NCI-H345 treated with DMSO at 0.1 percent for 48 hours (cell line): ENCODE data around the gene PAQR8.

Source experiments
- DNase-seq: peaks from one replicate; lab custom pipeline; 2025; ENCODE audit not compliant: unreplicated experiment; lab: John Stamatoyannopoulos, UW

The PAQR8 gene

GRCh38 chr6:52346503-52346902, 15.4 kb upstream of the PAQR8 start:
- DNase-seq: no peak

GRCh38 chr6:52347818-52348217, 14.1 kb upstream of the PAQR8 start:
- DNase-seq: no peak

GRCh38 chr6:52351879-52352238, 10.1 kb upstream of the PAQR8 start:
- no peak for DNase-seq

- peak; percentile 29 for DNase-seq
Measured at GRCh38 chr6:52352239-52353018, 9.5 kb upstream of the PAQR8 start.

GRCh38 chr6:52356017-52356416, 5.9 kb upstream of the PAQR8 start:
- DNase-seq: no peak

- DNase-seq: no peak
Measured at GRCh38 chr6:52359403-52359802, 2.5 kb upstream of the PAQR8 start.

GRCh38 chr6:52360028-52360427, 1.9 kb upstream of the PAQR8 start:
- no peak for DNase-seq

GRCh38 chr6:52360601-52361413, 1.1 kb upstream of the PAQR8 start:
- no peak for DNase-seq

- no peak for DNase-seq
Measured at GRCh38 chr6:52361414-52361944, 472 bp upstream of the PAQR8 start.

GRCh38 chr6:52362443-52363227, 684 bp downstream of the PAQR8 start:
- peak; percentile 17 for DNase-seq

- DNase-seq: no peak
Measured at GRCh38 chr6:52363228-52363867, 1.4 kb downstream of the PAQR8 start.

GRCh38 chr6:52364480-52365166, 2.7 kb downstream of the PAQR8 start:
- DNase-seq: no peak

GRCh38 chr6:52365317-52365716, 3.4 kb downstream of the PAQR8 start:
- DNase-seq: no peak

- DNase-seq: no peak
Measured at GRCh38 chr6:52365866-52366540, 4.1 kb downstream of the PAQR8 start.

- no peak for DNase-seq
Measured at GRCh38 chr6:52368002-52368401, 6.1 kb downstream of the PAQR8 start.

- DNase-seq: no peak
Measured at GRCh38 chr6:52369234-52369633, 7.3 kb downstream of the PAQR8 start.

- DNase-seq: no peak
Measured at GRCh38 chr6:52371656-52372191, 9.8 kb downstream of the PAQR8 start.

GRCh38 chr6:52373151-52373690, 11.3 kb downstream of the PAQR8 start:
- DNase-seq: no peak

GRCh38 chr6:52374247-52374646, 12.3 kb downstream of the PAQR8 start:
- no peak for DNase-seq
